Measurements from ENCODE around the gene GTF2F2.

Gene GTF2F2

DNA sequence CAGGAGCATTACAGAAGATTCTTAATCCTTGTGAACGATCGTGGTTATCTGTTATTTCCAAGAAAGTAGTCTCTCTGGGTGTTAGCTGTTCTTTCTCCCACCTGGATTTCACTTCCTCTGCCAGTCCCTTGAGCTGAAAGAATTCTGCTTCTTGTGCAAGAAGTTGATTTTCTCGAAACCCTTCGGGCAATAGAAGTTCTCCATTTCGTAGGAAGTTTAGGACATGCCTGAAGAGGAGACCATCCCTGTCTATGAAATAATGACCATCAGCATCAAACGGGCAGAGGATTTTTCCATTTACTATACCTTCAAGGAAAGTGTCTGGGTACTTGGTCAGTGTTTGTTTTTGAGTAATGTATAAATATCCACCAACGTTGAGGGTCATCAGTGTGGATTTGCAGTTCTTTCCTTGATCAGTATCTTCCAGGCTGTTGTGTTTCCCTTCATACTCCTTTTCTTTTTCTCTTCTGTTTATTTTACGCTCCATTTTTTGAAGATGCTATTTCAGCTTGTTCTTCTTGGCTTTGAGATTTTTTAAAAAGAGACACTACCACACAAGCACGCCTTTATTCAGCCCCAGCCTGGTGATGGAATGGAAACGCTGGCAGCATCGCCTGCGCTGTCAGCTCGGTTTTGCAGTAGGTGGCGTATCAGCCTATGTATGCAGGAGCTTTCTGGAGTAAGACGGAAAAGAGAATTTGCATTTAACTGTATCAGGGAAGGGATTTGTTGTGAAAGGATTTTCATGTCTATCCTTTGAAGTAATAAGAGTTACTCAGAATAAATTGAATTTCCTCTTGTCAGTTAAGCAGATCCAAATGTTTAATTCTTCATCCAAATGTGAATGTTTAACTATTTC lies 74.0 kb downstream of the GTF2F2 start:
- Histone ChIP-seq H3K4me3 (ENCODE audit: insufficient read depth, low read depth, low read length, poor library complexity, severe bottlenecking) (no peak overlapping the region), H3K27ac (ENCODE audit: insufficient read depth, low read length, poor library complexity, severe bottlenecking) (no peak overlapping the region), H3K36me3 (ENCODE audit: control insufficient read depth, insufficient read depth, low read length) (no peaks in the 10 kb centered on the region), H3K9me3 (ENCODE audit: control insufficient read depth, low read length) (no peaks in the 10 kb centered on the region), H3K4me1 (ENCODE audit: control insufficient read depth, insufficient read depth, low read length, poor library complexity, severe bottlenecking) (no peaks in the 10 kb centered on the region), H3K27me3 (replicated peaks; ENCODE audit: control insufficient read depth, insufficient read depth, low read length, poor library complexity, severe bottlenecking) (no peaks in the 10 kb centered on the region)
- no peak for DNase-seq

DNA sequence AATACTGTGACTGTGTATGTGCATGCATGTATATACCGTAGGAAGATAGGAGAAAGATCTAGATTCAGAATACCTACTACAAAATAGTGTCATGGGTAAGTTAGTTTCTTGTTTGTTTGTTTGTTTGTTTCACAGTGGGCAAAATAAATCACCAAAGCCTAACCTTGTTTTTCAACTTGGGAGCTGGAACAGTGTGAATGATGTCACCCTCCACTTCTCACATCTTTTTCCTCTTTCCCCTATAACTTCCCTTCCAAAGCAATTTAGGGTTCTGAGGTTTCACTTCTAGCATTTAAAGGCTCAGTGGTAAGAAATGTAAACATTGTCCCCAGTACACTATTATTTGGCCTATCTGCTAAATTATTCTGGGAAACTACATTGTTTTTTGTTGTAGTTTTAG lies 75.1 kb downstream of the GTF2F2 start:
- Histone ChIP-seq H3K27me3 (replicated peaks; ENCODE audit: control insufficient read depth, insufficient read depth, low read length, poor library complexity, severe bottlenecking) (no peaks in the 10 kb centered on the region), H3K4me3 (ENCODE audit: insufficient read depth, low read depth, low read length, poor library complexity, severe bottlenecking) (no peak overlapping the region), H3K9me3 (ENCODE audit: control insufficient read depth, low read length) (no peaks in the 10 kb centered on the region), H3K27ac (ENCODE audit: insufficient read depth, low read length, poor library complexity, severe bottlenecking) (no peak overlapping the region), H3K4me1 (ENCODE audit: control insufficient read depth, insufficient read depth, low read length, poor library complexity, severe bottlenecking) (no peaks in the 10 kb centered on the region), H3K36me3 (ENCODE audit: control insufficient read depth, insufficient read depth, low read length) (no peaks in the 10 kb centered on the region)
- no peak for DNase-seq

DNA sequence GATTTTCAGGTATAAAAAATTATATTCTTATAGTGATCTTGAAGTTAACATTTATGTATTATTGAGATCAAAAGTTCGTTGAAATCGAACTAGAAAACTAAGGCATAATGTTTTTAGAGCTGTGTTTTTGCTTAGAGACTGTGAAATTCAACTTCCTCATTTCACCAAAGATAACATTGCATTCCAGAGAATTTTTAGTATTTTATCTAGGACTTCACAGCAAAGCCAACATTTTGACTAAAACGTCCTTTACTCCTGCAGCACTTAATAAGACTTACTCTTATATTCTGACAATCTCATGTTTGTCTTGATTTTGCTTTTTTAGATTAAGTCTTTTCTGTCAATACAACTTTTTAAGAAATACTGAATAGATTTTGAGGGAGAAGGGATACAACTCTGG lies 75.8 kb downstream of the GTF2F2 start:
- no peak for DNase-seq
- H3K27ac ChIP-seq (ENCODE audit: insufficient read depth, low read length, poor library complexity, severe bottlenecking): no peak overlapping the region

DNA sequence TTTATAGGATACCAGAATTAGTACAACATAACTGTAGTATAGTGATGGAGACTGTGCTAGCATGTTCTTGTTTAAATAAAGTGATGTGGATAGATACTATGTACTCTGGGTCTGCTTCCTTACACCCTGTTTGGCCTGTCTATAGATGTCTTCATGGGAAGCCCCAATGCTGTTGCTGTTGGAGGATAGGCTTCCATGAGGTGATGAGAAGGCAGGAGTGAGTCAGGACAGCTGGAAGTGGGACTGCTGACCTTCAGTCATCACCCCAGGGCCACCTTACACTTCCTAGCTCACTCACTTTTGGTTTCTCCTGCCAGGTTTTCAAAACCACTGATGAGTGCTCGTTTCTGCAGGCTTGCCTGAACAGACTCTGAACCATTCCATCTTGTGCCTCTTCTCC lies 76.3 kb downstream of the GTF2F2 start:
- no peak for DNase-seq
- H3K36me3 ChIP-seq (ENCODE audit: control insufficient read depth, insufficient read depth, low read length): no peaks in the 10 kb centered on the region
- no peaks in the 10 kb centered on the region for H3K27me3 ChIP-seq (replicated peaks; ENCODE audit: control insufficient read depth, insufficient read depth, low read length, poor library complexity, severe bottlenecking)
- no peak overlapping the region for H3K4me3 ChIP-seq (ENCODE audit: insufficient read depth, low read depth, low read length, poor library complexity, severe bottlenecking)
- H3K4me1 ChIP-seq (ENCODE audit: control insufficient read depth, insufficient read depth, low read length, poor library complexity, severe bottlenecking): no peaks in the 10 kb centered on the region
- H3K27ac ChIP-seq (ENCODE audit: insufficient read depth, low read length, poor library complexity, severe bottlenecking): no peak overlapping the region
- no peaks in the 10 kb centered on the region for H3K9me3 ChIP-seq (ENCODE audit: control insufficient read depth, low read length)

More for the DNA sequence above, 75.8 kb downstream of the GTF2F2 start:
- no peaks in the 10 kb centered on the region for H3K27me3 ChIP-seq (replicated peaks; ENCODE audit: control insufficient read depth, insufficient read depth, low read length, poor library complexity, severe bottlenecking)
- no peak overlapping the region for H3K4me3 ChIP-seq (ENCODE audit: insufficient read depth, low read depth, low read length, poor library complexity, severe bottlenecking)
- no peaks in the 10 kb centered on the region for H3K4me1 ChIP-seq (ENCODE audit: control insufficient read depth, insufficient read depth, low read length, poor library complexity, severe bottlenecking)
- H3K9me3 ChIP-seq (ENCODE audit: control insufficient read depth, low read length): no peaks in the 10 kb centered on the region
- no peaks in the 10 kb centered on the region for H3K36me3 ChIP-seq (ENCODE audit: control insufficient read depth, insufficient read depth, low read length)

DNA sequence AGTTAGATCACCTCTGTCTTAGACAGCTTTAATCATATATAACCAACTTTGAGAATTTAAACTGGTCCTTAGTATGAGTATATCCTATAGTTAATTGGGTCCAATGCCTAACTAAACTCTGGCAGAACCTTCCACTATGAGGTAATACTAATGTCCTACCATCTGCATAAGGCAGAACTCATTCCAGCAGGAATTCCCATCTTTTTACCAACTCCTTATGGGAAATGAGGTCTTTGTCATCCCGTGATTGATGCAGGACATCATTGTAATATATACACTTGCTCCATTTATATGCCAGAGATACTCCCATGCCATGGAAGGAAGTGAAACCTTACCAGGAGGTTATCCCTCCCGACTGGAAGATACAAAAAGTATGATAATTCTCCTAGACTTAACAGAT lies 77.7 kb downstream of the GTF2F2 start:
- Histone ChIP-seq H3K36me3 (ENCODE audit: control insufficient read depth, insufficient read depth, low read length) (no peaks in the 10 kb centered on the region), H3K9me3 (ENCODE audit: control insufficient read depth, low read length) (no peaks in the 10 kb centered on the region), H3K4me1 (ENCODE audit: control insufficient read depth, insufficient read depth, low read length, poor library complexity, severe bottlenecking) (no peaks in the 10 kb centered on the region), H3K27ac (ENCODE audit: insufficient read depth, low read length, poor library complexity, severe bottlenecking) (no peak overlapping the region), H3K27me3 (replicated peaks; ENCODE audit: control insufficient read depth, insufficient read depth, low read length, poor library complexity, severe bottlenecking) (no peaks in the 10 kb centered on the region), H3K4me3 (ENCODE audit: insufficient read depth, low read depth, low read length, poor library complexity, severe bottlenecking) (no peak overlapping the region)
- DNase-seq: no peak

DNA sequence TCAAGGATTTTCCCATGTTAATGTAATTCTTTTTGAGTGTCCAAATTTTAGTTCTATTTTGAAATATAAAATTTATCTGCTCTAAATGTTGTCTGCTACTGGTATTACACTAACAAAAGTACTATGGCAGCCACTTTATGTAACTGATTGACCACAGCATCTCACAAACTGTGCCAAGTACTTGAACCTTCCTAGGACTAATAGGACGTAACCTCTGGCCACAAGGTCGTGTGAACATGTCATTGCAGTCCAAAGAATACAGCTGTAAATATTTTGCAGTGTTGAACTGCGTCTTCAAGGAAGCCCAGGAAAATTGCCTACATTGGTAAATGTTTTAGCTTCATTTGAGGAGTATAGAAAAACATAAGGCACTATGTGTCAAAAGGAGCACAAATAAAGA lies 78.6 kb downstream of the GTF2F2 start:
- H3K36me3 ChIP-seq (ENCODE audit: control insufficient read depth, insufficient read depth, low read length): no peaks in the 10 kb centered on the region
- H3K4me3 ChIP-seq (ENCODE audit: insufficient read depth, low read depth, low read length, poor library complexity, severe bottlenecking): no peak overlapping the region
- no peaks in the 10 kb centered on the region for H3K4me1 ChIP-seq (ENCODE audit: control insufficient read depth, insufficient read depth, low read length, poor library complexity, severe bottlenecking)
- no peak for DNase-seq
- no peaks in the 10 kb centered on the region for H3K9me3 ChIP-seq (ENCODE audit: control insufficient read depth, low read length)
- no peak overlapping the region for H3K27ac ChIP-seq (ENCODE audit: insufficient read depth, low read length, poor library complexity, severe bottlenecking)
- no peaks in the 10 kb centered on the region for H3K27me3 ChIP-seq (replicated peaks; ENCODE audit: control insufficient read depth, insufficient read depth, low read length, poor library complexity, severe bottlenecking)

DNA sequence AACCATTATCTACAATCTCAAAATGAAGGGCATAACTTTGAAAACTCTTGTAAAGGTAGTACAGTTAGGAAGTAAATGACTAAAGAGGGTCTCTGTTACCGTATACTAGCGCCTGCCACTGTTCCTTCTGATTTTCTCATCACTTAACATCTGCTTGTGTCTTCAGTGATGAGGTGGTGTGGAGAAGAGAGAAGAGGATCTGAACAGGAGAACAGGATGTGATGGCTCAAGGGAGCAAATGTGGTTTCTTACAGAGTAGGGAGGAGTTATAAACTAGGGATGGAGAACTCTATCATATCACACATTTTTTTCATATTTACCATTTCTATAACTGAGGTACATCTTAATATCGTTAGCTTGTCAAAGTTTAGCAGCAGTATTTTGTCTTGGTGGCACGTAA lies 79.4 kb downstream of the GTF2F2 start:
- no peaks in the 10 kb centered on the region for H3K36me3 ChIP-seq (ENCODE audit: control insufficient read depth, insufficient read depth, low read length)
- no peak overlapping the region for H3K27ac ChIP-seq (ENCODE audit: insufficient read depth, low read length, poor library complexity, severe bottlenecking)
- no peaks in the 10 kb centered on the region for H3K27me3 ChIP-seq (replicated peaks; ENCODE audit: control insufficient read depth, insufficient read depth, low read length, poor library complexity, severe bottlenecking)
- H3K4me1 ChIP-seq (ENCODE audit: control insufficient read depth, insufficient read depth, low read length, poor library complexity, severe bottlenecking): no peaks in the 10 kb centered on the region
- no peaks in the 10 kb centered on the region for H3K9me3 ChIP-seq (ENCODE audit: control insufficient read depth, low read length)
- DNase-seq: no peak
- H3K4me3 ChIP-seq (ENCODE audit: insufficient read depth, low read depth, low read length, poor library complexity, severe bottlenecking): no peak overlapping the region

DNA sequence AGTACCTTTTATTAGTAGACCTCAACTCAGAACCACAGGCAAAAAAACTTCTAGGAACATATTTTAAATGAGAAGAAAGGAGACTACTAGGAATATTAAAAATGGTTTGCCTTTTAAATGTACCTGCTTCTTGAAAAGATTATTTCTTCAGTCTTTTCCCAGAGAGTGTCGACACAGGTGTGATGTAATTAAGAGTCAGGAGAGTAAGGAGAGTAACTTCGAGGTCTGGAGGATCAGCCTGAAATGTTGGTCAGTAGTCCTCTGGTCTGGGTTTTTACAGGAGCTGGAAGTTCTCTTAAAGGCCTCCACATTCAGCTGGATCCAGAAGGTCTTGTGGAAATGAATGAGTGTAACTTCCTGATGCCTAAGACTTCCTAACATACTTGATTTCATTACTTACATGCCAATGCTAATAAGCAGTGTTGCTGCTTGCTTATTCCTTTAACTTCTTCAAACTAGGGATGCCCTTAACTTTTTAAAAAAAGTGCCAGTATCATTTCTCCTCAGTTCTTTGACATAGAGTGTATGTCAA lies 80.5 kb downstream of the GTF2F2 start, which contains the start of gene KCTD4:
Gene KCTD4 (minus strand): TSS at position 345 of the 532 bp plus-strand sequence. CDS start 6,478 bp downstream, outside the sequence.
- H3K27ac ChIP-seq (ENCODE audit: insufficient read depth, low read length, poor library complexity, severe bottlenecking): no peak within 1 kb of the TSS
- H3K27me3 ChIP-seq (replicated peaks; ENCODE audit: control insufficient read depth, insufficient read depth, low read length, poor library complexity, severe bottlenecking): no peaks in the 10 kb centered on the region
- no peaks in the 10 kb centered on the region for H3K9me3 ChIP-seq (ENCODE audit: control insufficient read depth, low read length)
- no peak within 1 kb of the TSS for H3K4me3 ChIP-seq (ENCODE audit: insufficient read depth, low read depth, low read length, poor library complexity, severe bottlenecking)
- no peak for DNase-seq
- no peaks in the 10 kb centered on the region for H3K4me1 ChIP-seq (ENCODE audit: control insufficient read depth, insufficient read depth, low read length, poor library complexity, severe bottlenecking)
- no peaks in the 10 kb centered on the region for H3K36me3 ChIP-seq (ENCODE audit: control insufficient read depth, insufficient read depth, low read length)

DNA sequence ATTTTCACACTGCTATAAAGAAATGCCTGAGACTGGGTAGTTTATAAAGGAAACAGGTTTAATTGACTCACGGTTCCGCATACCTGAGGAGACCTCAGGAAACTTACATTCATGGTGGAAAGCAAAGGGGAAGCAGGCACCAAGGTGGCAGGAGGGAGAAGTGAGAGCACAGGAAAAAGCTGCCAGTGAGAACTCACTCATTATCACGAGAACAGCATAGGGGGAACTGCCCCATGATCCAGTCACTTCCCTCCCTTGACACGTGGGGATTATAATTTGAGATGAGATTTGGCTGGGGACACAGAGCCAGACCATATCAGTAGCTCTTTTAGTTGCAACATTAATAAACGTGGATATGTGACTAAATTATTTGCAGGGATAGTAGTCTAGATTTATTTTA lies 84.8 kb downstream of the GTF2F2 start:
- Histone ChIP-seq H3K36me3 (ENCODE audit: control insufficient read depth, insufficient read depth, low read length) (peaks cover 9% of the 10 kb centered on the region), H3K4me3 (ENCODE audit: insufficient read depth, low read depth, low read length, poor library complexity, severe bottlenecking) (no peak overlapping the region), H3K27ac (ENCODE audit: insufficient read depth, low read length, poor library complexity, severe bottlenecking) (no peak overlapping the region), H3K27me3 (replicated peaks; ENCODE audit: control insufficient read depth, insufficient read depth, low read length, poor library complexity, severe bottlenecking) (no peaks in the 10 kb centered on the region), H3K4me1 (ENCODE audit: control insufficient read depth, insufficient read depth, low read length, poor library complexity, severe bottlenecking) (no peaks in the 10 kb centered on the region), H3K9me3 (ENCODE audit: control insufficient read depth, low read length) (no peaks in the 10 kb centered on the region)
- no peak for DNase-seq

DNA sequence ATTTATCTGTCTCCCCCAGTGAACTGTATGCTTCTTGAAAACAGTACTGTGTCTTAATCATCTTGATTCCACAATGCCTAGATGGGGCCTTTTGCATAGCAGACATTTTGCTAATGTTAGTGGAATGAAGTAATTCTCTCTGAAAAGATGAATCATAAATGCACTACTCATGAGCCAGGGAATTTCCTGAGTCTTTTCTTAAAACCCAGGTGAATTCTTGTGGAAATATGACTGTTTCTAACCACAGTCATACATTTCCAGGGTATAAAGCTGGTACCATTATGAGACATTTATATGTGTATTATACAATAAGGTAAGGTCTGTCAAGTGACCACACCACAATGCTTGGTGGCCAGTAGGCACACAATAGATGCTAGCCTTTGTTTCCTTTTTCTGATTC lies 86.0 kb downstream of the GTF2F2 start:
- H3K36me3 ChIP-seq (ENCODE audit: control insufficient read depth, insufficient read depth, low read length): peaks cover 9% of the 10 kb centered on the region
- DNase-seq: no peak
- no peak overlapping the region for H3K27ac ChIP-seq (ENCODE audit: insufficient read depth, low read length, poor library complexity, severe bottlenecking)
- H3K9me3 ChIP-seq (ENCODE audit: control insufficient read depth, low read length): no peaks in the 10 kb centered on the region
- no peaks in the 10 kb centered on the region for H3K4me1 ChIP-seq (ENCODE audit: control insufficient read depth, insufficient read depth, low read length, poor library complexity, severe bottlenecking)
- H3K4me3 ChIP-seq (ENCODE audit: insufficient read depth, low read depth, low read length, poor library complexity, severe bottlenecking): no peak overlapping the region
- H3K27me3 ChIP-seq (replicated peaks; ENCODE audit: control insufficient read depth, insufficient read depth, low read length, poor library complexity, severe bottlenecking): no peaks in the 10 kb centered on the region
